ENCODE results near the gene KLK15.

Gene KLK15

GRCh38 chr19:50843205-50843604, 9.8 kb upstream of the KLK15 start:
- TF ChIP-seq CTCF (IDR thresholded peaks at IDR 0.05) (no peak), ZFX (IDR thresholded peaks at IDR 0.05; ENCODE audit: borderline replicate concordance) (no peak)
- H3K27ac ChIP-seq = peak overlapping the region; percentile 100

GRCh38 chr19:50842130-50842529, 8.8 kb upstream of the KLK15 start:
- peak overlapping the region; percentile 100 for H3K27ac ChIP-seq
- no peak for TF ChIP-seq ZFX (IDR thresholded peaks at IDR 0.05; ENCODE audit: borderline replicate concordance)
- TF ChIP-seq CTCF (IDR thresholded peaks at IDR 0.05) = no peak

- TF ChIP-seq CTCF (IDR thresholded peaks at IDR 0.05) (no peak), ZFX (IDR thresholded peaks at IDR 0.05; ENCODE audit: borderline replicate concordance) (no peak)
- peak overlapping the region; percentile 100 for H3K27ac ChIP-seq
Measured at GRCh38 chr19:50839712-50840655, 6.6 kb upstream of the KLK15 start.

- peak overlapping the region; percentile 100 for H3K27ac ChIP-seq
- peak; percentile 73 for TF ChIP-seq CTCF (IDR thresholded peaks at IDR 0.05)
- no peak for TF ChIP-seq ZFX (IDR thresholded peaks at IDR 0.05; ENCODE audit: borderline replicate concordance)
Measured at GRCh38 chr19:50838239-50838638, 4.9 kb upstream of the KLK15 start.

GRCh38 chr19:50837300-50837699, 3.9 kb upstream of the KLK15 start:
- H3K27ac ChIP-seq = peak overlapping the region; percentile 100
- TF ChIP-seq CTCF (IDR thresholded peaks at IDR 0.05) = no peak
- TF ChIP-seq ZFX (IDR thresholded peaks at IDR 0.05; ENCODE audit: borderline replicate concordance) = no peak

- TF ChIP-seq CTCF (IDR thresholded peaks at IDR 0.05) (no peak), ZFX (IDR thresholded peaks at IDR 0.05; ENCODE audit: borderline replicate concordance) (no peak)
- H3K27ac ChIP-seq = peak overlapping the region; percentile 100
Measured at GRCh38 chr19:50836543-50837195, 3.3 kb upstream of the KLK15 start.

Data from 22Rv1 (cell line).